Measurements from ENCODE around the gene TM7SF2. TPM values are rescaled to one million over a fixed set of nuclear protein-coding genes. Genes with fewer than 3 reads are reported as not detected.
A peak's percentile ranks its signal among the peaks of the same experiment; 100 is the strongest.

Gene TM7SF2
- total RNA-seq, 1 experiment from 2014 or later: 63.8 TPM

- no peak for TF ChIP-seq ZNF532 (CRISPR knock-in tag; IDR thresholded peaks at IDR 0.05; ENCODE audit: borderline replicate concordance)
- no peak for TF ChIP-seq CBFB (CRISPR knock-in tag; IDR thresholded peaks at IDR 0.05; ENCODE audit: low read depth)
- no peak for TF ChIP-seq CDX4 (CRISPR knock-in tag; IDR thresholded peaks at IDR 0.05; ENCODE audit: borderline replicate concordance)
- TF ChIP-seq ZNF396 (CRISPR knock-in tag; IDR thresholded peaks at IDR 0.05; ENCODE audit: borderline replicate concordance): no peak
- TF ChIP-seq CREB1 (CRISPR knock-in tag; IDR thresholded peaks at IDR 0.05): no peak
- TF ChIP-seq MXD4 (CRISPR knock-in tag; IDR thresholded peaks at IDR 0.05; ENCODE audit: borderline replicate concordance): no peak
- TF ChIP-seq TEAD1 (CRISPR knock-in tag; IDR thresholded peaks at IDR 0.05): no peak
These were observed 34.2 kb upstream of the TM7SF2 start (continued) for GRCh38 chr11:65077451-65077850.

- no peak overlapping the region for H3K4me3 Mint-ChIP-seq
- H3K36me3 Mint-ChIP-seq: peaks cover 61% of the 10 kb centered on the region
- ChIA-PET CTCF (interaction anchor here (0.6 to 1.8 kb wide), 4 partner anchors 11 to 249 kb away, joined by 3 to 4 read pairs (median 4); a partner anchor contains a TSS), POLR2A (no interaction called here)
- no peaks in the 10 kb centered on the region for H3K9me3 Mint-ChIP-seq
- no peaks in the 10 kb centered on the region for H3K27me3 Mint-ChIP-seq (ENCODE audit: low read depth)
- ATAC-seq (peak; percentile 89), DNase-seq (ENCODE audit: low spot score) (peak; percentile 73)
- H3K4me1 Mint-ChIP-seq: peaks cover 14% of the 10 kb centered on the region
- peak overlapping the region; percentile 54; the same call in 1 of the 2 replicates for H3K27ac Mint-ChIP-seq
- no peak for TF ChIP-seq GRHL2 (CRISPR knock-in tag; IDR thresholded peaks at IDR 0.05; ENCODE audit: insufficient replicate concordance, severe bottlenecking)
- TF ChIP-seq CTCF (IDR thresholded peaks at IDR 0.05): peak; percentile 88
These were observed 33.5 kb upstream of the TM7SF2 start for GRCh38 chr11:65078151-65078550.

DNA sequence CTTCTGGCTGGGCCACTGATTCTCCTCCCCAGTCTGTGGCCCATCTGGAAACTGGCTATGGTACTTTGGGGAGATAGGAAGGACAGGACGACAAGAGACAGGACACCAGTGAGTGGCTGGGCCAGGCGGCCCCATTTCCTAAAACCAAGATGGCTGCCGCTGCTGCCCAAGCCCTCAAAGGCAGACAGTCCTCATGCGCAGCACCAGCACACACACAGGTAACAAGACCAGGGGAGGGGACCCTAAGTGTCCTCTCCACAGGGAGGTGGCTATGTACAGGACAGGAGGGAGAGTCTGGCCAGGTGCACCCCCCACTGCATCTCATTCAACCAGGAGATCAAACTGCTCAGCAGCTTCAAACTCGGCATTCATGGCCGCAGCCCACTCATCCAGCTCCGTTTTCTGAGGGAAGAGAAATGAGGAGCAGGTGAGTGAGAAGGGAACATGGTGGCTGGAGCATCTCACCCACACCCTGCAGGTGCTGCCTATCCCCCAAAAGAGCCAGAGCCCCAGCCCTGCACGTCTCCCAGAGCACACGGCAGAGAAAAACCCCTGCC lies 32.8 kb upstream of the TM7SF2 start:
- Mint-ChIP-seq H3K27me3 (ENCODE audit: low read depth) (no peaks in the 10 kb centered on the region), H3K27ac (peak overlapping the region; percentile 54), H3K4me1 (peaks cover 15% of the 10 kb centered on the region), H3K4me3 (no peak overlapping the region), H3K9me3 (no peaks in the 10 kb centered on the region), H3K36me3 (peaks cover 61% of the 10 kb centered on the region)
- DNase-seq (ENCODE audit: low spot score) (no peak), ATAC-seq (no peak)
- ChIA-PET POLR2A (no interaction called here), CTCF (interaction anchor here (0.6 to 1.8 kb wide), 3 partner anchors 10 to 249 kb away, joined by 3 to 4 read pairs (median 4); a partner anchor contains a TSS)
- TF ChIP-seq GRHL2 (CRISPR knock-in tag; IDR thresholded peaks at IDR 0.05; ENCODE audit: insufficient replicate concordance, severe bottlenecking) (no peak), FOXJ3 (CRISPR knock-in tag; IDR thresholded peaks at IDR 0.05; ENCODE audit: borderline replicate concordance) (no peak), JUN (CRISPR knock-in tag; IDR thresholded peaks at IDR 0.05) (no peak), ZBTB21 (CRISPR knock-in tag; IDR thresholded peaks at IDR 0.05; ENCODE audit: borderline replicate concordance) (no peak), JAZF1 (CRISPR knock-in tag; IDR thresholded peaks at IDR 0.05) (no peak), NFATC4 (CRISPR knock-in tag; IDR thresholded peaks at IDR 0.05) (no peak), NFE2L1 (CRISPR knock-in tag; IDR thresholded peaks at IDR 0.05) (no peak), ZNF671 (CRISPR knock-in tag; IDR thresholded peaks at IDR 0.05) (no peak), ATF2 (CRISPR knock-in tag; IDR thresholded peaks at IDR 0.05; ENCODE audit: borderline replicate concordance, low read depth) (no peak), CREM (CRISPR knock-in tag; IDR thresholded peaks at IDR 0.05) (no peak), GTF2I (CRISPR knock-in tag; conservative IDR thresholded peaks at IDR 0.05) (no peak), CREB1 (CRISPR knock-in tag; IDR thresholded peaks at IDR 0.05) (no peak)
- TF ChIP-seq, protein P1, sequence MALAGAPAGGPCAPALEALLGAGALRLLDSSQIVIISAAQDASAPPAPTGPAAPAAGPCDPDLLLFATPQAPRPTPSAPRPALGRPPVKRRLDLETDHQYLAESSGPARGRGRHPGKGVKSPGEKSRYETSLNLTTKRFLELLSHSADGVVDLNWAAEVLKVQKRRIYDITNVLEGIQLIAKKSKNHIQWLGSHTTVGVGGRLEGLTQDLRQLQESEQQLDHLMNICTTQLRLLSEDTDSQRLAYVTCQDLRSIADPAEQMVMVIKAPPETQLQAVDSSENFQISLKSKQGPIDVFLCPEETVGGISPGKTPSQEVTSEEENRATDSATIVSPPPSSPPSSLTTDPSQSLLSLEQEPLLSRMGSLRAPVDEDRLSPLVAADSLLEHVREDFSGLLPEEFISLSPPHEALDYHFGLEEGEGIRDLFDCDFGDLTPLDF (CRISPR knock-in tag; IDR thresholded peaks at IDR 0.05): no peak
